OCI-LY7 (cell line): Measurements from ENCODE around the gene MRGPRX4. TPM values are rescaled to one million over a fixed set of nuclear protein-coding genes. Genes with fewer than 3 reads are reported as not detected.
"Not testable (repeated sequence)": the region's sequence is repeated elsewhere in the genome, so short reads cannot be mapped to it uniquely, and the experiment has no call there.

Experiments
- BruUV-seq: library from RNA; stranded (reverse); fragments of 400-500 nt; replicated peaks from 2 replicates; lab custom pipeline; 2021; lab: Mats Ljungman, UMichigan
- CTCF ChIA-PET: fragments of 300-600 bp; sonication (Branson Sonifier 250); formaldehyde crosslinking; loops from one replicate; lab custom pipeline; 2022; ENCODE audit warnings: antibody characterized with exemption; ENCODE audit not compliant: unreplicated experiment; lab: Charles Lee
- POLR2A ChIA-PET: fragments of 300-600 bp; sonication (Branson Sonifier 250); formaldehyde crosslinking; loops from one replicate; lab custom pipeline; 2022; ENCODE audit warnings: antibody characterized with exemption; lab: Charles Lee
- DNase-seq: peaks from one replicate; pipeline ENCODE4 v3.0.0-alpha.2; 2015; ENCODE audit warnings: low spot score
- H2AFZ ChIP-seq: fragments of 200-600 bp; sonication (generic), shearing (Covaris generic); 2 replicates; pipeline ENCODE4 v1.6.1; 2014; ENCODE audit warnings: mild to moderate bottlenecking, antibody characterized with exemption, low read length, moderate library complexity
- H3K27ac ChIP-seq: fragments of 200-600 bp; sonication (generic); 2 replicates; pipeline ENCODE4 v1.5.1; 2014; ENCODE audit warnings: mixed run types, low read depth, mild to moderate bottlenecking, moderate library complexity, low read length, inconsistent platforms; ENCODE audit not compliant: poor library complexity, severe bottlenecking
- H3K36me3 ChIP-seq: fragments of 200-600 bp; sonication (generic); 2 replicates; pipeline ENCODE4 v1.6.1; 2014; ENCODE audit warnings: mild to moderate bottlenecking, antibody characterized with exemption, low read length, moderate library complexity, mixed read lengths; ENCODE audit not compliant: insufficient read depth
- H3K4me1 ChIP-seq: fragments of 200-600 bp; sonication (generic); 2 replicates; pipeline ENCODE4 v1.5.1; 2014; ENCODE audit warnings: mild to moderate bottlenecking, low read length; ENCODE audit not compliant: insufficient read depth, poor library complexity, severe bottlenecking
- H3K4me2 ChIP-seq: fragments of 200-600 bp; sonication (generic); 2 replicates; pipeline ENCODE4 v1.6.1; 2014; ENCODE audit warnings: mild to moderate bottlenecking, low read length
- H3K4me3 ChIP-seq: fragments of 200-600 bp; sonication (generic); 2 replicates; pipeline ENCODE4 v1.5.1; 2014; ENCODE audit warnings: mild to moderate bottlenecking, low read depth, low read length; ENCODE audit not compliant: poor library complexity, severe bottlenecking
- H3K79me2 ChIP-seq: fragments of 200-600 bp; sonication (generic); 2 replicates; pipeline ENCODE4 v1.6.1; 2016; ENCODE audit warnings: low read depth, mild to moderate bottlenecking, low read length, moderate library complexity, mixed read lengths; ENCODE audit not compliant: insufficient read depth
- H3K9me2 ChIP-seq: fragments of 200-600 bp; sonication (generic); 2 replicates; pipeline ENCODE4 v1.6.1; 2016; ENCODE audit warnings: mild to moderate bottlenecking, low read length, mixed read lengths; ENCODE audit not compliant: insufficient read depth
- H3K9me3 ChIP-seq: fragments of 200-600 bp; sonication (generic); 2 replicates; pipeline ENCODE4 v1.6.1; 2014; ENCODE audit warnings: mild to moderate bottlenecking, mixed run types, low read length, mixed read lengths
- H4K20me1 ChIP-seq: fragments of 200-600 bp; sonication (generic); 2 replicates; pipeline ENCODE4 v1.6.1; 2014; ENCODE audit warnings: mild to moderate bottlenecking, antibody characterized with exemption, low read length, moderate library complexity, mixed read lengths; ENCODE audit not compliant: insufficient read depth
- EZH2phosphoT487 ChIP-seq: fragments of 200-600 bp; sonication (generic); IDR thresholded peaks from 2 replicates; pipeline ENCODE4 v1.6.1; 2018; ENCODE audit warnings: low read depth, borderline replicate concordance, mild to moderate bottlenecking, mixed run types, antibody characterized with exemption, low read length, moderate library complexity, mixed read lengths
- intact Hi-C: fragments of 100-400 bp; cut with micrococcal nuclease; formaldehyde crosslinking; loops from one replicate; pipeline ENCODE4 v1.10.0; 2022; ENCODE audit not compliant: unreplicated experiment
- total RNA-seq, 2 experiments: library from RNA; depleted of rRNA in 1 of 2; stranded (reverse); fragments of >200 nt in 1 of 2; shearing (Covaris generic) in 1 of 2; gene quantifications; 2 replicates each; pipeline ENCODE4 v1.2.3, GENCODE V29; 2014 to 2022
- TF ChIP-seq, protein P1 (sequence below): fragments of 200-600 bp; sonication (generic); conservative IDR thresholded peaks from 2 replicates; pipeline ENCODE4 v1.5.1; 2014; ENCODE audit warnings: mild to moderate bottlenecking, antibody characterized with exemption, low read length, moderate library complexity, mixed read lengths

Gene MRGPRX4
- total RNA-seq, 2 experiments from 2014 or later, result not detected

DNA sequence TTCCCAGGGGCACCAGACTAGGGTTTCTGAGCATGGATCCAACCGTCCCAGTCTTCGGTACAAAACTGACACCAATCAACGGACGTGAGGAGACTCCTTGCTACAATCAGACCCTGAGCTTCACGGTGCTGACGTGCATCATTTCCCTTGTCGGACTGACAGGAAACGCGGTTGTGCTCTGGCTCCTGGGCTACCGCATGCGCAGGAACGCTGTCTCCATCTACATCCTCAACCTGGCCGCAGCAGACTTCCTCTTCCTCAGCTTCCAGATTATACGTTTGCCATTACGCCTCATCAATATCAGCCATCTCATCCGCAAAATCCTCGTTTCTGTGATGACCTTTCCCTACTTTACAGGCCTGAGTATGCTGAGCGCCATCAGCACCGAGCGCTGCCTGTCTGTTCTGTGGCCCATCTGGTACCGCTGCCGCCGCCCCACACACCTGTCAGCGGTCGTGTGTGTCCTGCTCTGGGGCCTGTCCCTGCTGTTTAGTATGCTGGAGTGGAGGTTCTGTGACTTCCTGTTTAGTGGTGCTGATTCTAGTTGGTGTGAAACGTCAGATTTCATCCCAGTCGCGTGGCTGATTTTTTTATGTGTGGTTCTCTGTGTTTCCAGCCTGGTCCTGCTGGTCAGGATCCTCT, 709 bp downstream of the MRGPRX4 start:
- Histone ChIP-seq H3K36me3 (no peaks in the 10 kb centered on the region), H3K9me2 (no peaks in the 10 kb centered on the region), H3K9me3 (no peaks in the 10 kb centered on the region), H3K4me2 (no peak overlapping the region), H3K79me2 (no peaks in the 10 kb centered on the region), H4K20me1 (no peaks in the 10 kb centered on the region), H3K4me3 (no peak overlapping the region), H3K27ac (no peak overlapping the region), H2AFZ (no peak overlapping the region), H3K4me1 (no peaks in the 10 kb centered on the region)
- no peak for TF ChIP-seq EZH2phosphoT487
- TF ChIP-seq, protein P1, sequence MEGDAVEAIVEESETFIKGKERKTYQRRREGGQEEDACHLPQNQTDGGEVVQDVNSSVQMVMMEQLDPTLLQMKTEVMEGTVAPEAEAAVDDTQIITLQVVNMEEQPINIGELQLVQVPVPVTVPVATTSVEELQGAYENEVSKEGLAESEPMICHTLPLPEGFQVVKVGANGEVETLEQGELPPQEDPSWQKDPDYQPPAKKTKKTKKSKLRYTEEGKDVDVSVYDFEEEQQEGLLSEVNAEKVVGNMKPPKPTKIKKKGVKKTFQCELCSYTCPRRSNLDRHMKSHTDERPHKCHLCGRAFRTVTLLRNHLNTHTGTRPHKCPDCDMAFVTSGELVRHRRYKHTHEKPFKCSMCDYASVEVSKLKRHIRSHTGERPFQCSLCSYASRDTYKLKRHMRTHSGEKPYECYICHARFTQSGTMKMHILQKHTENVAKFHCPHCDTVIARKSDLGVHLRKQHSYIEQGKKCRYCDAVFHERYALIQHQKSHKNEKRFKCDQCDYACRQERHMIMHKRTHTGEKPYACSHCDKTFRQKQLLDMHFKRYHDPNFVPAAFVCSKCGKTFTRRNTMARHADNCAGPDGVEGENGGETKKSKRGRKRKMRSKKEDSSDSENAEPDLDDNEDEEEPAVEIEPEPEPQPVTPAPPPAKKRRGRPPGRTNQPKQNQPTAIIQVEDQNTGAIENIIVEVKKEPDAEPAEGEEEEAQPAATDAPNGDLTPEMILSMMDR, result no peak
- POLR2A ChIA-PET, result no interaction called here
- intact Hi-C loops, result loop anchor here (10.0 kb wide), 1 partner anchor 111 kb away; no protein-coding TSS in a partner anchor
- BruUV-seq, result no TSS peak
- CTCF ChIA-PET, result no interaction called here
- no peak for DNase-seq

DNA sequence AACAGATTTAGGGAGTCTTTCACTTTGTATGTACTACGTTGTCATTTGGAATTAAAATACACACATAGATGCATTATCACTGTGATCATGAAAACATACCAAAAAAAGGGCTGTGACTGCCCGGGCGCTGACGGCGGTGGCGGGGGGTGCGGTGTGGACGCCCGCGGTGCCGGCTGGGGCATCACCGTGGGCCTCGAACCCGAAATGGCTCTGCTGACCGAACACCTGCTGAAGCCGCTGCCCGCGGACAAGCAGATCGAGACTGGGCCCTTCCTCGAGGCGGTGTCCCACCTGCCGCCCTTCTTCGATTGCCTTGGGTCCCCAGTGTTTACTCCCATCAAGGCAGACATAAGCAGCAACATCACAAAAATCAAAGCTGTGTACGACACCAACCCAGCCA, 16.2 kb downstream of the MRGPRX4 start:
- intact Hi-C loops, result no loop called here
- Histone ChIP-seq H3K79me2 (no peaks in the 10 kb centered on the region), H3K36me3 (no peaks in the 10 kb centered on the region), H4K20me1 (no peaks in the 10 kb centered on the region), H3K4me3 (no peak overlapping the region), H3K4me2 (no peak overlapping the region), H3K9me3 (no peaks in the 10 kb centered on the region), H3K9me2 (no peaks in the 10 kb centered on the region), H3K27ac (no peak overlapping the region), H3K4me1 (peaks cover 7% of the 10 kb centered on the region), H2AFZ (no peak overlapping the region)
- BruUV-seq, result no TSS peak
- ChIA-PET CTCF (no interaction called here), POLR2A (interaction anchor here (0.6 to 0.8 kb wide), 3 partner anchors 9 to 171 kb away, joined by 3 to 4 read pairs (median 3); no protein-coding TSS in a partner anchor)
- no peak for TF ChIP-seq EZH2phosphoT487
- TF ChIP-seq, protein P1, result no peak
- DNase-seq, result no peak

DNA sequence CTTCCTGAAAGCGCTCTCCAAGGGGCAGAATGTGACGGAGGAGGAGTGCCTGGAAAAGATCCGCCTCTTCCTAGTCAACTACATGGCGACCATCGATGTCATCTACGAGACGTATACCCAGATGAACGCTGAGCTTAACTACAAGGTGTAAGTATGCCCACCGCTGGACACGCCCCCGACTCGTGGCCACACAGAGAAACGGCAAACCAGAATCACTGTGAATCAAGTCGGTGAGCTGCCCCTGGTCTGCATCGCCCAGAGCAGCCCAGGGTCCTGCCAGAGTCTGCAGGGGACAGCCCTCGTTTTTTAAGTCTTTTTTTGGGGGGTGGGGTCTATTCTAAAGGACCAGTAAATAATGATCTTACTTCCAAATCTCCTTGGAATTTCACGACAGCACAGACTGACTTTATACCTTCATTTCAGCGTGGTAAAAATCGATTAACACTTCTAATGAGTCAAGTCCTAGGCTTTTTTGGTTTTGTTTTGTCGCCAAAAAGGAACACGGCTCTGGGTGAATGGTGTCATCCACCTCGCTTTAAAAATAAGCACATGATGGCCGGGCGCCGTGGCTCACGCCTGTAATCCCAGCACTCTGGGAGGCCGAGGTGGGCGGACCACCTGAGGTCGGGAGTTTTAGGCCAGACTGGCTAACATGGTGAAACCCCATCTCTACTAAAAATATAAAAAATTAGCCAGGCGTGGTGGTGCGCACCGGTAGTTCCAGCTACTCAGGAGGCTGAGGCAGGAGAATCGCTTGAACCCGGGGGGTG, 17.0 kb downstream of the MRGPRX4 start:
- H3K4me2 ChIP-seq, H3K27ac ChIP-seq, H3K36me3 ChIP-seq, H3K4me3 ChIP-seq, H3K79me2 ChIP-seq, H3K9me3 ChIP-seq, CTCF ChIA-PET, DNase-seq, intact Hi-C loops, H3K9me2 ChIP-seq, BruUV-seq, H3K4me1 ChIP-seq, H4K20me1 ChIP-seq, H2AFZ ChIP-seq: not testable (repeated sequence)
- POLR2A ChIA-PET, result interaction anchor here (0.7 kb wide), 1 partner anchor 60 kb away, joined by 3 read pairs; no protein-coding TSS in a partner anchor
